NCI-H1105 treated with DMSO at 0.1 percent for 48 hours (cell line): Measurements from ENCODE around the gene RCSD1.

ENCODE experiments used
- DNase-seq: peaks from one replicate; lab custom pipeline; 2025; lab: John Stamatoyannopoulos, UW

RCSD1 gene

GRCh38 chr1:167643441-167643840 lies 13.4 kb downstream of the RCSD1 start:
- no peak for DNase-seq

- DNase-seq, result no peak
Measured at GRCh38 chr1:167644551-167644950, 14.5 kb downstream of the RCSD1 start.

DNA sequence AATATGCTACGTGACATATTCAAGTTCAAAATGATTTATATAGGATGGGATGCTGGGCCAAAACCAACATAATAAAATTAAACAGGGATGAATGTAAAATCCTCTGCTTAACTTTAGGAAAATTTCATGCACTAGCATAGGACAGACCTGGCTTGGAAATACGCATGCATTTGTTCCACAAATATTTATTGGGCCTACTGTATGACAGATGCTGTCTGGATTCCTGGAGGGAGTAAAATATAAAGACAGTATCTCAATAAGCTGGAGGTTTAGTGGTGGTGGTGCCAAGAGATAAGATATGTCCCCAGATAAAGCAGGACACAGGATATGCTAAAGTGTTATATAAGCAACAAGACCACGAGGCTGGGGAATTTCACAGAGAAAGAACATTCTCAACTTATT lies 15.1 kb downstream of the RCSD1 start:
- no peak for DNase-seq

DNA sequence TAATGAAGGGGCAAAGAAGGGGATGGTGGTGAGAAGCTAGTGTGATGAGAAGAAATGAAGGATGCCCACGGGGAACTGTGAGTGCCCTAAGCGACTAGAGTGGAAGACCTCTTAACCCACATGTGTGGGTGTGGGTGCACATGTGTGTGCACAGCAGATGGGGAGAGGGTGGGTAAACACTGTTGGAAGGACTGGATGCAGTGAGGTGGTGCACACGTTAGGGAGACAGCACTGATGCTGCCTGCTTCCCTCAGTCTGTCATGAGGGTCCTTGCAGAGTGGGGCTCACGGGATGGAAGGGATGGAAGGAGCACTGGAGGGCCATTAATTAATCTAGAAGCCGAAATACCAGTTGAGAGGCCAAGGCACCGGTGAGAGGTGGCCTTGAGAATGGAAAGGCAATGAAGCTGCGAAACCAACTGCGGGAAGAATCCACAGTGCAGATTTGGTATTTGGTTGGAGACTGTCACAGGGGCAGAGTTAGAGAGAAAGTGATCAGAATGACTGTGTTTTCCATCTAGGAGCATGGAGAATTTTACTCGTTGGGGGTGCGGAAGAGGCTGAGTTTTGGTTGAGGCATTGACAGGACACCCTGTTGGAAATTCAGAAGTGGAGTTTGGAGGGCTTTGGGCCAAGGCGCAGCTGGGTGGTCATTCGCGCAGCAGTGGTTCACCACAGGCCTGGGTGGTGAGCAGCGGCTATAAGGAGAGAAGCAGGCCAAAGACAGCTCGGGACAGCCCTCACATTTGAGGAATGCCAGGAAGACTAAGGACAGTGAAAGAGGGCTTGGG lies 15.8 kb downstream of the RCSD1 start:
- no peak for DNase-seq

- DNase-seq, result no peak
Measured at GRCh38 chr1:167648252-167648849, 18.3 kb downstream of the RCSD1 start.

DNA sequence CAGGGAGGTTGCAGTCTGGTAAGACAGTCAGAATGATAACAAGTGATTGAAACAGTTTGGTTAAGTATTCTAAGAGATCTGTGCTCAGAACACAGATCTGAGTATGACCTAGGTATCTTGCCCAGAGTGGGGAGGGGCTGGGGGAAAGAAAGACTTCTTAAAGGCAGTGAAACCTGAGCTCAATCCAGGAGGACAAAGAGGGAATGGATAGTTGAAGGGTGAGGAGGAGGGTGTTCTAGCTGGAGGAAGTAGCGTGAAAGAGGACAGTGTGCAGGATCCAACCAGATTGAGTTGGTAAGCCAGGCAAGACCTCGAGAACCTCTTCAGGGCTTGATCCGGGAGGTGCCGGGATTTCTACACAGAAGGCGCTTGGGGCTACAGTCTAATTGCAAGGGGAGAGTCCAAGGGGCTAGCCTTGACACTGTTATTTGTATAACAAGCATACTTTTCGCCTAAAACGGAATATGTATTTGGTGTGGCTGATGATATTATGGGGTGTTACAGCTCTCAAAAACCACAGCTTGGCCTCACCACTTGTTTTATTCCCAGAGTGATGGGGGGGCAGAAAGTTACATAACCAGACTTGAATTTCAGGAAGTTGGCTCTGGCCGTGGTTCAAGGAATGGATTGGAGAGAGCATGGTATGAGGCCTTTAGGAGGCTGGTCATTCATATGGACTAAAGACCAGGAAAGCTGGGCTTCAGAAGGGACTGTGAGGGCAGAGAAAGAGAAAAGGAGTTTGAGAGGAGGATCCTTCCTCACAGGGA lies 19.1 kb downstream of the RCSD1 start:
- no peak for DNase-seq

DNA sequence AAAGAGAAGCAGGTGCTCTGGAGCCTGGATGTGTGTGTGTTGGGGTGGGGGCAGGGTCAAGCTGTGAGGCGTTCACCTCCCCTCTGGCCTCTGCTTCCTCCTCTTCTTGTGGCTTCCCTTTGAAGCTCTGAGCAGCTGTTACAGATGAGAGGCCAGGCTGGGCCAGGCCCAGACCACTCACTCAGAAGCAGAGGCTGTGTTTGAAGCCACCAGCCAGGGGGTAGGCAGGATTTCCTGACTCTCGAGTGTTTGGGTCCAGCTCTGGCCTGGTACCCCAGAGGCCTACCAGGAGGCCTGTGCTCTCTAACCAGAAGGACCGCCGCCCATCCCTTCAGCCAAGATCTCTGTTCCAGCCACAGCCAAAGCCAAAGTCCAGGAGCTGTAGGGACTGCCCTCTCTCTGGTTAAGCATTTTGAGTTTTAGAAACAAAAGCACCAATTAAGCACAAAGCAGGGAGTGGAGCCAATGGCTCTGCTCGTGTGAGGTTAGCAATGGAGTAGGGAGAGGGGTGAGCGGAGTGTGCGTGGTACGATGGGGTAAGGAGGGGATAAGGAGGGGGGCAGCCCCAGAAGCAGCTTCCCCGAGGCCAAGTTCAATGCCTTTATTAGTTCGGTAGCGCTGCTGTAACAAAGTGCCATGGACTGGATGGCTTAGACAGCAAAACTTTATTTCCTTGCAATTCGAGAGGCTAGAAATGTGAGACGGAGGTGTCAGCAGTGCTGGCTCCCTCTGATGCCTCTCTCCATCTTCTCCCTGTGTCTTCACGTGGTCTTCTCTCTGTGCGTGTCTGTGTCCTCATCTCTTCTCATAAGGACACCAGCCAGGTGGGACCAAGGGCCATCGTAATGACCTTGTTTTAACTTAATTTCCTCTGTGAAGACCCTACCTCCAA lies 20.5 kb downstream of the RCSD1 start:
- no peak for DNase-seq

DNA sequence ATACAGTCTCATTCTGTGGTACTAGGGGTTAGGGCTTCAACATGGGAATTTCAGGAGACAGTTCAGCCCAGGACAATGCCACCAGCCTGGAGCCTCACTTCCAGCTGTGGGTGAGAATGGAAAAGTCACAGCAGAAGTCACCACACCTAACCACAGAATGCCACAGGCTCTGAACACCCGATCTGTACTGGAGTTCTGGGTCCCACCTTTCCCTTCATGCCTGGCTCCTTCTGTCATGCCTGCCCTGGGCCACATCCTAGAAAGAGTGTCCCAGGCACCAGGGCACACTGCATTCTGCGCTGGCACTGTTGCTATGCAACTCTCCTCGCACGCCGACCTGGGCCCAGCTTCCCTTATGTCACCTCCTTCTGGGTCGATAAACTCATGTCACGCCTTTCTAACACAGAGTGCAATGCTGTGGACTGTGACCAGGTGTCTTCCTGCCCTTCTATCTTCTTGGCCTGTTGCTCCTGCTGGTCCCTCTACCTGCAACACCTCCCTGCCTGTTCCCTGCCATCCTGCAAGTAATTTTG lies 21.2 kb downstream of the RCSD1 start:
- no peak for DNase-seq

GRCh38 chr1:167654975-167655575 lies 25.0 kb downstream of the RCSD1 start:
- no peak for DNase-seq

DNA sequence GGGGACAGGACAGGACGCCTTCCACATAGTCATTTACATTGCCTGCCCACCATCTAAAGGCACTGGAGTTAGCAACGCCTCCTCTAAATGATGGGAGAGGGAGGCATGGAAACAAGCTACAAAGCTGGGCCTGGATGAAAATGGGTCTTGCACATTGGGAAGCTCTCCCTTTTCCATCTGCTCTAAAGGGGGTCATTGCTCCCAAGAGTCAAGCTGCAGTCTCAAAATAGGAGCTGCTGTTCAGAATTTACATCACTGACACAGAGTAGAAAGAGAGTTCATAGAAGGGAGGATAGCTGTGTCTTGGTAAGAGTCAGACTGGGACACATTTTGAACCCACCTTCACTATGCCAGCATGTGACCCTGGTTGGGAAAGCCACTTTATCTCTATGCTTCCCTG lies 26.6 kb downstream of the RCSD1 start:
- no peak for DNase-seq

- DNase-seq, result no peak
Measured at GRCh38 chr1:167658574-167659328, 28.7 kb downstream of the RCSD1 start.

DNA sequence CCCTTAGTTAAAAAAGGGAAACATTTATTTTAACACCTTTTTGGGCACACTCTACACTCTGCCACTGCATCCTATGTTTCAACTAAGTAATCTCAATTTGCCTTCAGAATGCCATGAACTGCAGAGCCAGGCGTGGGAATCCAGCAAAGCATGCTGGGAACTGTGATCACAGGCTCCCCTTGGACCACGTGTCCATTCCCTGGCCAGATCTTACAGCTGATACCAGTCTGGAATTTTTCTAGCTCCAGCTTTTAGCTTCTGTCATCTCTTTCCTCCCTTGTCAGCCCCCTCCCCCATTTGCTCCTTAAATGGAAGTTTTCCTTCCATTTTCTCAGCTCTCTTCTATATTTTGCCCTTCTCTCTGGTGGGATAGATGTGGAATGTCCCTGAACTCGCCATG lies 29.4 kb downstream of the RCSD1 start:
- no peak for DNase-seq

DNA sequence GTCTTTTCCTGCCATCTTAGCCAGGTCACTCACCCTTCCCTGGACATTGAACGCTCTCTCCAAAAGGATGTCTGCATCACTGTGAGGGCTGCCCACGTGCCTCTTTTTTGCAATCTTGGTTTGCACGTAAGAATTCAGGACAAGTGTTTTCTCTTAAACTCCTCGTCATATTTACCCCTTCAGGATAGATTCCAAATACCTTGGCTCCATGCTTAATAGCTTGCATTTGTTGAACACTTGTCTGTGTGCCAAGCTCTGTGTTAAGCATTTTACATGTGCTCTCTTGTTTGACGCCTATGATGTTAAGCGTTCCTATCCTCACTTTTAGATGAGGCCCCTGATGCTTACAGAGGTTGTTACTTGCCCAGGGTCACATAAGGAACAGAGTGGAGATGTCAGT lies 29.8 kb downstream of the RCSD1 start:
- no peak for DNase-seq

DNA sequence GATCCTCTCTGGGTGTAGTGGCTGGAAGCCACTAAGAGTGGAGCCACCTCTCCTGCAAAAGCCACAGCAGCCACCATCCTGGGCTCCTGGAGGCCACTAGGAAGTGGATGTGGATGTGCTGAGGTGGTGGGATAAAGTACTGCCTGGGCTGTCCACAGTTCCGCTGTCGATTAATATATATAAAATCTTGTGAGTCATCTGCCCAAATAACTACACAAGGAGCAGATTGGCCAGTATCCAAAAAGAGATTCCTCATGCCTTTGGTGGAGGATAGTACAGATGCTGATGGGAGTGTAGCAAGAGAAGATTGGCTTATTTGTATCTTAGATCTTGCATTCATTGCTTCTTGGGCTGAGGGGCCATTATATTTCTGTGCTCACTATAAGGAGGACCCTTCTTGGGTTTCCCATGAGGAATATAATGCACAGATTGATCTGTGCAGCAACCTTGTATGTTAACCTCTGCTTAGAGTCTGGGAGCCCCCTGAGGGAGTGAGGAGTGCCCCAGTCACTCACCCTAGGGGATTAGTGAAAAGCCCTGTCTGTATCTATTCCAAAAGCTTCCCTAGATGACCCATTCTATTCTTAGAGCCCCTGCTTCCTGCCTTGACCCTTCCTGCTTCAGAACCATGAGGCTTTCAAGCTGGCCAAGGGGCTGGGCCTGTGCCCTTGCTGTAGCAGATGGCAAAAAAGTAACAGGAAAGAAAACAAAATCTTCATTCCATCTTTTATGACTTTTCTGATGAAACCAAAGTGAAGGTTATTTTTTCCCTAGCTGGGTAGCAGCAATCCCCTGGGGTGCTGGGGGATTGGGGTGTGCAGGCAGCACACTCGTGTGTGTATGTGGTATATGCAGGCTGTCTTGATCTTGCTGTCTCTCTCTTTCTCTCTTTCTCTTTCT lies 31.7 kb downstream of the RCSD1 start:
- DNase-seq, result no peak

DNA sequence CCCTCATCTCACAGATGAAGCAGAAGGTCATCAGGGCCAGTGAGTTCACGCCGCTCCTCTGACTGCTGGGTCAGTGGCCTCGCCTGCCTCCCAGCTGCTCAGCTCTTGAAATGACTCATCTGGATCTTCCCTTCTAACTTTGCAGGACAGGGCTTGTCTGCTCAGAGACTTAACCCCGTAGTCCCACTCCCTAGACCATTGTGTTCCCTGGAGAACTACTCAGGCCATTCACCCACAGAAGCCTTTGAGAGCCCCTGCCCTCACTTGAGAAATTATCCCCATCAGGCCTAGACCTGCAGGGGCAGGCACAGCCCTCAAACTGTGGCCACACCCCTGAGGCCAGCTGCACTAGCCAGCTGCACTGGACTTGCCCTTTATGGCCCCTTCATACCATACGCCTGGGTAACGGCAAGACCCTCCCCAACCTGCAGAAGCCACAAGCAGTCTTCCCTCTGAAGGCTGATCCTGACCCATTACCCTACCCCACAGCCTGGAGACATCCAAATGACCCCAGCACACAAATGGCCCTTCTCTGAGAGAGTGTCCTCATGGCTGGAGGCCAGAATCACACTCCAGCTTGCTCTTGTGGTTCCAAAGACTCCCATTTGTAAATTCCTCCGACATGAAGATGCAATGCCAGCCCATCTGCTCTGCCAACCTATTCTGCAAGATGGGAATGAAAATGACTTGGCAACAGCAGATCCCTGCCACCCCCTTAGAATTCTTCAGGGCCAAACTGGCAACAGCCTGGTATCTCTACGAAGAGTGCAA lies 33.2 kb downstream of the RCSD1 start:
- no peak for DNase-seq

DNA sequence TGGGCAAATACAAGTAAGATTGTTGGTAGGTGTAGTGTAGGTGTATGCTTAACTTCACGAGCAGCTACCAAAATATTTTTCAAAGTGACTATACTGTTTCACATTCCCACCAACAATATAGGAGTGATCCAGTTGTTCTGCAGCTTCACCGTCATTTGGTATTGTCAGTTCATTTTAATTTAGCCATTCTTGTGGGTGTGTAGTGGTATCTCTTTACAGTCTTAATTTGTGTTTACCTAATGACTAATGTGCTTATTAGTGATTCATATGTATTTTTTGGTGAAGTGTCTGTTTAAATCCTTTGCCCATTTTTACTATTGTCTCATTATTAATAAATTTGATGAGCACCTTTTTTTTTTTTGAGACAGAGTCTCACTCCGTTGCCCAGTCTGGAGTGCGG lies 35.4 kb downstream of the RCSD1 start:
- DNase-seq, result no peak

DNA sequence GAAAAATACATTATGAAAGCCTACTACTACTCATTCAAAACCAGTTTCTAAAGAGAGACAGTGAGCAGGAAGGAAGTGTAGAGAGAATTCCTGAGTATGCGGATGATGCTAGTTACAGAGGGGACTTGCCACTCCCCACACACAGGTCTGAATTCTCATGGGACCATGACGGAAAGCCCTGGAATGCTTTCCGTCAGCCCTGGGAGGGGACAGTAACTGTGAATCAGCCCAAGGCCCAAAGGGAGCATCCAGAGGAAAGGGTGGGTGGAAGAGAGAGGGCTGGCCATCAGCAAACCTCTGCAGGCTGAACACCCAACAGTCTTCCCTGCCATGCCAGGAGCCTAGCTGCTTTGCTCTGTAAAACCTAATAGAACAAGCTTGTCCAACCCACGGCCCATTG lies 36.4 kb downstream of the RCSD1 start:
- DNase-seq, result no peak

GRCh38 chr1:167667536-167667935 lies 37.5 kb downstream of the RCSD1 start:
- no peak for DNase-seq

DNA sequence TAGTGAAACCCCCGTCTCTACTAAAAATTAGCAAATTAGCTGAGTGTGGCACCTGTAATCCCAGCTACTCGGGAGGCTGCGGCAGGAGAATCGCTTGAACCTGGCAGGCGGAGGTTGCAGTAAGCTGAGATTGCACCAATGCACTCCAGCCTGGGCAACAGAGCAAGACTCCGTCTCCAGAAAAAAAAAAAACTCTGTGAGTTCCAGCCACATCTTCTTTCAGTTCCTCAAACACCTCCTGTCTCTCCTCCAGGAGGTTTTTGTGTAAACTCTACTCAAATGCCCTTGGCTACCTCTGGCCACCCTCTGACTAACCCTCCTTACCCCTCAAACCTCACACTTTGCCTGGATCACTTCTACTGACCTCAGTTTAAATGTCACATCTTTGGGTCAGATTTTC lies 38.1 kb downstream of the RCSD1 start:
- DNase-seq, result no peak
